ENCODE measurements around the gene CNKSR2.

The CNKSR2 gene

GRCh38 chrX:21400408-21401121 lies 26.3 kb downstream of the CNKSR2 start:
- no peak for TF ChIP-seq CTCF (conservative IDR thresholded peaks at IDR 0.05)
- H3K27ac ChIP-seq: no peak overlapping the region

GRCh38 chrX:21408307-21408706 lies 34.1 kb downstream of the CNKSR2 start:
- H3K27ac ChIP-seq: no peak overlapping the region
- no peak for TF ChIP-seq CTCF (conservative IDR thresholded peaks at IDR 0.05)

- no peak overlapping the region for H3K27ac ChIP-seq
- no peak for TF ChIP-seq CTCF (conservative IDR thresholded peaks at IDR 0.05)
Measured at GRCh38 chrX:21408788-21409187, 34.6 kb downstream of the CNKSR2 start.

GRCh38 chrX:21412029-21412428 lies 37.8 kb downstream of the CNKSR2 start:
- TF ChIP-seq CTCF (conservative IDR thresholded peaks at IDR 0.05): no peak
- peak overlapping the region; percentile 66 for H3K27ac ChIP-seq

- peak overlapping the region; percentile 66 for H3K27ac ChIP-seq
- no peak for TF ChIP-seq CTCF (conservative IDR thresholded peaks at IDR 0.05)
Measured at GRCh38 chrX:21412883-21413282, 38.7 kb downstream of the CNKSR2 start.

- no peak overlapping the region for H3K27ac ChIP-seq
- no peak for TF ChIP-seq CTCF (conservative IDR thresholded peaks at IDR 0.05)
Measured at GRCh38 chrX:21427086-21427485, 52.9 kb downstream of the CNKSR2 start.

- no peak for TF ChIP-seq CTCF (conservative IDR thresholded peaks at IDR 0.05)
- H3K27ac ChIP-seq: no peak overlapping the region
Measured at GRCh38 chrX:21437036-21437435, 62.8 kb downstream of the CNKSR2 start.
